Measurements from ENCODE around the gene TRAF5. TPM values are rescaled to one million over a fixed set of nuclear protein-coding genes. Genes with fewer than 3 reads are reported as not detected.

TRAF5 gene
- total and polyA plus RNA-seq, 2 of the 4 experiments (the other 2 are of a cell fraction), result 10.0 to 14.7 TPM

GRCh38 chr1:211344152-211344618 lies 17.6 kb downstream of the TRAF5 start:
- no peak overlapping the region for H3K27ac ChIP-seq (ENCODE audit: insufficient read depth, low read length)
- H3K4me3 ChIP-seq (ENCODE audit: insufficient read depth, low read depth, low read length), result no peak overlapping the region
- in situ Hi-C loops (cut with MboI; ENCODE audit: low sequenced_read_pairs), result no loop called here
- dilution Hi-C loops (cut with HindIII; ENCODE audit: low sequenced_read_pairs, unreplicated experiment), result no loop called here
- no peak overlapping the region for H2BK20ac ChIP-seq (ENCODE audit: low read depth, low read length)
- WGBS, 2 experiments (ENCODE audit: extremely low coverage in 2 of 2, insufficient read length in 1 of 2), result no CpG with 5 or more reads among the region's 6 CpGs
- no peak overlapping the region for H4K8ac ChIP-seq (ENCODE audit: low read depth in 2 of 2, low read length in 2 of 2)
- ChIA-PET POLR2A (ENCODE audit: unreplicated experiment) (no interaction called here), CTCF (no interaction called here)
- H3K79me1 ChIP-seq (ENCODE audit: low read depth in 1 of 2, low read length in 2 of 2), result peaks cover 32 to 57% of the 10 kb centered on the region in 2 experiments
- H3K9ac ChIP-seq (ENCODE audit: low read depth, low read length), result no peak overlapping the region
- DNase-seq (peak; percentile 32), ATAC-seq (ENCODE audit: low read depth) (no peak)
- no peak overlapping the region for H2BK120ac ChIP-seq (ENCODE audit: low read depth, low read length)
- no peak overlapping the region for H3K14ac ChIP-seq (replicated peaks; ENCODE audit: low read depth, low read length)
- H3K18ac ChIP-seq (ENCODE audit: low read depth, low read length), result no peak overlapping the region
- H2AFZ ChIP-seq (replicated peaks; ENCODE audit: low read length, poor library complexity), result no peak overlapping the region
- peaks cover 11% of the 10 kb centered on the region; the same call in 1 of the 2 replicates for H3K9me1 ChIP-seq (ENCODE audit: insufficient read depth, low read length)
- H3K4ac ChIP-seq (ENCODE audit: low read depth, low read length), result no peak overlapping the region
- H3K56ac ChIP-seq (ENCODE audit: extremely low read depth, insufficient read depth, low read length), result no peak overlapping the region
- intact Hi-C loops (cut with micrococcal nuclease), result no loop called here
- no peaks in the 10 kb centered on the region for H3K9me3 ChIP-seq (ENCODE audit: control insufficient read depth, insufficient read depth, low read length)
- no peak overlapping the region for H2AK5ac ChIP-seq (ENCODE audit: low read depth, low read length)
- no TSS peak for BruUV-seq (replicated peaks)
- no peak overlapping the region for H2BK5ac ChIP-seq (ENCODE audit: low read depth, low read length, poor library complexity, severe bottlenecking)
- TF ChIP-seq CEBPB (IDR thresholded peaks at IDR 0.05; ENCODE audit: low read depth, low read length) (no peak), USF2 (IDR thresholded peaks at IDR 0.05; ENCODE audit: low read depth, low read length) (peak; percentile 68)
- no peaks in the 10 kb centered on the region for H3K36me3 ChIP-seq (ENCODE audit: control insufficient read depth, insufficient read depth, low read length)
- no peak overlapping the region for H4K5ac ChIP-seq (ENCODE audit: low read depth, low read length)
- H4K91ac ChIP-seq (ENCODE audit: insufficient read depth, low read depth, low read length), result no peak overlapping the region
- H4K20me1 ChIP-seq (ENCODE audit: insufficient read depth, low read length), result peaks cover 58% of the 10 kb centered on the region
- H2BK15ac ChIP-seq (ENCODE audit: low read depth, low read length), result no peak overlapping the region
- peaks cover 5% of the 10 kb centered on the region; the same call in 1 of the 2 replicates for H3K4me1 ChIP-seq (ENCODE audit: control insufficient read depth, insufficient read depth, low read length)
- H2AK9ac ChIP-seq (replicated peaks; ENCODE audit: low read depth, low read length, poor library complexity), result no peak overlapping the region
- no peaks in the 10 kb centered on the region for H3K27me3 ChIP-seq (ENCODE audit: control insufficient read depth, insufficient read depth, low read length)
- H3K4me2 ChIP-seq (ENCODE audit: low read depth, low read length), result no peak overlapping the region
- H3K23ac ChIP-seq (ENCODE audit: low read depth, low read length), result no peak overlapping the region
